ENCODE results near the gene OVOL2.

Gene OVOL2

DNA sequence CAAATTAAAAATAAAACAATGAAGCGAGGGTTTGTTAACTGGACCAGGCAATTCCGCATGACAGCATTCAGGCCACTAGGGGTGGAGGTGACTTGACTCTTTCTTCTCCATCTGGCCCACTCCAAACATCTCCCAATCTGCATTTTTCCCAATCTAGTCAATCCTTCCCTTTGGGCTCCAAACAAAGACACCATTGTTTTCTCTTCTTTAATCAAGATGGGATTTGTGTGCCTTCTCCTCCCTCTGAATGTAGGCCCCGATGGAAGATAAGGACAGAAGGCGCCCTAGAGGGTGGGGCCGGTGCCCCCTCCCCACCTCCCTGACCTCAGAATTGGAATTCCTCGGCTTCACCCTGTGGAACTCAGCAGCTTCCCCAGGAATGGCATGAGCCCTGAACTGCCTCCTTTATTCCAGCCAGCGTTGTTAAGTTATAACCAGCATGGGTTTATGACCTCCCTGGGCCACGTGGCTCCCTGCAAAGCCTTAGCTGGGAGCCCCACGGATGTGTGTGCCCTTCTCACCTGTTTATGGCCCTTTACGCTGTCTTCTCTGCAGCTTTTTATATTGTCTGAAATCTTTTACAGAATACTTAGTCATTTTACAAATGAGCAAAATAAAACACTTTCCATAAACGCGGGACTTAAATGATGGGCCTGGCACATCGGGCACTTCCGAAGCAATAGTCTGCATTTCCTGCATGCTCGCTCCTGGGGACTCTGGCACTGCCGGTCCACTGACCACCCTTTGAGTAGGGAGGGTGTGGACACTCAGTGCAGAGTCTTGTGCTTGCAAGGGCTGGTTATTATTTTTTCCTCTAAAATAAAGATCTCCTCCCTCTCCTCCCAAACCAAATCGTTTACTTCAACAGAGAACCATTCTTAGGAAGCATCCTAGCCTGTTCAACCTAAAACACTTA, 24.5 kb downstream of the OVOL2 start:
- H3K9me3 ChIP-seq (ENCODE audit: insufficient read depth, low read depth, low read length): no peaks in the 10 kb centered on the region
- H3K79me1 ChIP-seq (ENCODE audit: low read length): no peaks in the 10 kb centered on the region
- H2AK5ac ChIP-seq (ENCODE audit: low read length): no peak overlapping the region
- H4K91ac ChIP-seq (ENCODE audit: low read depth, low read length): no peak overlapping the region
- no CpG with 5 or more reads among the region's 17 CpGs for WGBS (ENCODE audit: extremely low coverage, insufficient coverage, insufficient read length)
- H3K4me2 ChIP-seq (ENCODE audit: low read length): no peak overlapping the region
- H3K27me3 ChIP-seq (ENCODE audit: insufficient read depth, low read length): no peaks in the 10 kb centered on the region
- H3K4me3 ChIP-seq (ENCODE audit: low read depth, low read length): no peak overlapping the region
- peak overlapping the region; percentile 37 for H4K8ac ChIP-seq (ENCODE audit: low read depth, low read length)
- H2AFZ ChIP-seq (ENCODE audit: insufficient read depth, low read length, poor library complexity): no peak overlapping the region
- no peak overlapping the region for H2BK120ac ChIP-seq (ENCODE audit: insufficient read depth, low read length, poor library complexity)
- no peak overlapping the region for H2BK5ac ChIP-seq (ENCODE audit: low read depth, low read length, poor library complexity)
- no peak for DNase-seq
- no peak overlapping the region for H3K23ac ChIP-seq (ENCODE audit: low read length)
- H3K36me3 ChIP-seq (ENCODE audit: control insufficient read depth in 1 of 2, insufficient read depth in 2 of 2, low read length in 2 of 2): peaks cover 12 to 16% of the 10 kb centered on the region in 2 experiments
- H4K12ac ChIP-seq (ENCODE audit: low read depth, low read length): no peak overlapping the region
- H3K4ac ChIP-seq (ENCODE audit: low read depth, low read length): no peak overlapping the region
- no peak overlapping the region for H3K9ac ChIP-seq (ENCODE audit: low read length)
- H3K14ac ChIP-seq (ENCODE audit: low read length): no peak overlapping the region
- H3K18ac ChIP-seq (ENCODE audit: low read length): no peak overlapping the region
- no peak overlapping the region for H2BK12ac ChIP-seq (ENCODE audit: low read length)
- H3K27ac ChIP-seq (ENCODE audit: low read depth, low read length): no peak overlapping the region
- peaks cover 4 to 5% of the 10 kb centered on the region in 2 experiments for H3K4me1 ChIP-seq (ENCODE audit: control insufficient read depth in 1 of 2, insufficient read depth in 2 of 2, low read length in 2 of 2)
- H3K79me2 ChIP-seq (ENCODE audit: control insufficient read depth, insufficient read depth, low read length, poor library complexity): peaks cover 2% of the 10 kb centered on the region

DNA sequence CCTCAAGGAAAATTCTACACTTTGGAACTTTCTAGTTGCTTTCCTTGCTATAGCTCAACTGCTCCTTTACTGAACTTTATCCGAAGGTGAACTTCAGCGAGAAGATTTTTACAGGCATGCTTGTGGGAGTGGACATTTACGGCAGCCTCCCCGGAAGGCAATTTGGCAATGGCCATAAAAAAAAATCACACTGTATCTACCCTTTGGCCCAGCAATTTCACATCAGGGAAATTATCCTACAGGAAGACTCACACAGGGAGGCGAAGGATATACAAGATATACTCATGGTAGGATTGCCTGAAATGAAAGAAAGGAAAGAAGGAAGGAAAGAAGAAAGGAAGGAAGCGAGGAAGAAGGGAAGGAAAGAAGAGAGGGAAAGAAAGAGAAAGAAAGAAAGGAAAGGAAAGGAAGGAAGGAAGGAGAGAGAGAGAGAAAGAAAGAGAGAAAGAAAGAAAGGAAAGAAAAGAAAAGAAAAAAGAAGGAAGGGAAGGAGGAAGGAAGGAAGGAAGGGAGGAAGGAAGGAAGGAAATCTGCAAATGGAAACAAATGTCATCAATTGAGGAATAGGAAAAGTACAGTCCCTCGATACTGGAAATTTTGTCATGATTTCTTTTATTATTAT, 25.7 kb downstream of the OVOL2 start:
- no peak overlapping the region for H3K18ac ChIP-seq (ENCODE audit: low read length)
- no peaks in the 10 kb centered on the region for H3K9me3 ChIP-seq (ENCODE audit: insufficient read depth, low read depth, low read length)
- no peak overlapping the region for H2BK120ac ChIP-seq (ENCODE audit: insufficient read depth, low read length, poor library complexity)
- no peak overlapping the region for H4K12ac ChIP-seq (ENCODE audit: low read depth, low read length)
- no peaks in the 10 kb centered on the region for H3K27me3 ChIP-seq (ENCODE audit: insufficient read depth, low read length)
- H2BK5ac ChIP-seq (ENCODE audit: low read depth, low read length, poor library complexity): no peak overlapping the region
- H2BK12ac ChIP-seq (ENCODE audit: low read length): no peak overlapping the region
- no peak overlapping the region for H3K4me2 ChIP-seq (ENCODE audit: low read length)
- H2AFZ ChIP-seq (ENCODE audit: insufficient read depth, low read length, poor library complexity): no peak overlapping the region
- H4K91ac ChIP-seq (ENCODE audit: low read depth, low read length): no peak overlapping the region
- H3K79me1 ChIP-seq (ENCODE audit: low read length): no peaks in the 10 kb centered on the region
- no peak overlapping the region for H4K8ac ChIP-seq (ENCODE audit: low read depth, low read length)
- H3K79me2 ChIP-seq (ENCODE audit: control insufficient read depth, insufficient read depth, low read length, poor library complexity): no peaks in the 10 kb centered on the region
- H3K36me3 ChIP-seq (ENCODE audit: control insufficient read depth in 1 of 2, insufficient read depth in 2 of 2, low read length in 2 of 2): peaks cover 3 to 8% of the 10 kb centered on the region in 2 experiments
- no peak overlapping the region for H3K9ac ChIP-seq (ENCODE audit: low read length)
- no CpG with 5 or more reads among the region's 7 CpGs for WGBS (ENCODE audit: extremely low coverage, insufficient coverage, insufficient read length)
- no peak overlapping the region for H3K14ac ChIP-seq (ENCODE audit: low read length)
- no peak for DNase-seq
- H3K4me3 ChIP-seq (ENCODE audit: low read depth, low read length): no peak overlapping the region
- no peak overlapping the region for H3K23ac ChIP-seq (ENCODE audit: low read length)
- H3K27ac ChIP-seq (ENCODE audit: low read depth, low read length): no peak overlapping the region
- H3K4me1 ChIP-seq (ENCODE audit: control insufficient read depth in 1 of 2, insufficient read depth in 2 of 2, low read length in 2 of 2): peaks cover 4 to 5% of the 10 kb centered on the region in 2 experiments
- no peak overlapping the region for H3K4ac ChIP-seq (ENCODE audit: low read depth, low read length)
- H2AK5ac ChIP-seq (ENCODE audit: low read length): no peak overlapping the region

DNA sequence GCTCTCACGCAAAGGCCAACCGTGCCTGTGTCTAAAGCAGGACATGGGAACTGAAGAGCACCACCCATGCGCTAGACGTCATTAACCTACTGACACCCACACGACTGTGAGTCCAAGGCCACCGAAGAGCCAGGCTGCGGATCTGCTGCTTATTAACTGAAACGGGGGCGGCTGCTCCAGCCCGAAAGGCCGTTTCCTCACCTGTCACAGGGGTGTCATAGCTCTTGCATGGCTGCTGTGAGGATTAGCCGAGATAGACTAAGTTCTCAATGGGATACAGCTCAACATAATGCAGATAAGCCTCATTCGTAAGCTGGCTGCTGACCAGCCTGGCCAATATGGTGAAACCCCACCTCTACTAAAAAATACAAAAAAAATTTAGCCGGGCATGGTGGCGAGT, 26.7 kb downstream of the OVOL2 start:
- Histone ChIP-seq H3K79me2 (ENCODE audit: control insufficient read depth, insufficient read depth, low read length, poor library complexity) (no peaks in the 10 kb centered on the region), H3K36me3 (ENCODE audit: control insufficient read depth in 1 of 2, insufficient read depth in 2 of 2, low read length in 2 of 2) (peaks cover 4 to 8% of the 10 kb centered on the region in 2 experiments)
- no CpG with 5 or more reads among the region's 15 CpGs for WGBS (ENCODE audit: extremely low coverage, insufficient coverage, insufficient read length)

DNA sequence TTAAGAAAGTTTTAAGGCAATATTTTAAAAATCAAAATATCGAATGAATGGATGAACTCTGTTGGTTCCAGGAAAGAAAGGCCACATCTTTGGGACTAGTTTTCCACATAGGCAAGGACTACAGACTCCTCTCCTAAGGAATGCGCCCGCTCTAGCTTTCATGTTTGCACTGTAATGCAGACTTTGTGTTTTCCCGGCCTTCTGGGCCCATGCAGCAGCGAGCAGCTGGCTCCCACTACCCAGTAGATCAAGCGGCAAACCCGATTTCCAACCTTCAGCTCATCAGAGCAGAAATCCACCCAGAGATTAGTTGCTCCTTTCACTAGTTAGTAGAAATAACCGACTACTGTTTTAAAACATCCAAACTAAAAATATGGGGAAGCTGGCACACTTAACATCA, 27.7 kb downstream of the OVOL2 start:
- Histone ChIP-seq H3K4me3 (ENCODE audit: low read depth, low read length) (no peak overlapping the region), H3K4me1 (ENCODE audit: control insufficient read depth in 1 of 2, insufficient read depth in 2 of 2, low read length in 2 of 2) (peaks cover 4 to 5% of the 10 kb centered on the region in 2 experiments), H3K36me3 (ENCODE audit: control insufficient read depth in 1 of 2, insufficient read depth in 2 of 2, low read length in 2 of 2) (peaks cover 4 to 5% of the 10 kb centered on the region in 2 experiments), H2BK5ac (ENCODE audit: low read depth, low read length, poor library complexity) (no peak overlapping the region), H4K12ac (ENCODE audit: low read depth, low read length) (no peak overlapping the region), H3K23ac (ENCODE audit: low read length) (no peak overlapping the region), H3K14ac (ENCODE audit: low read length) (no peak overlapping the region), H2AFZ (ENCODE audit: insufficient read depth, low read length, poor library complexity) (no peak overlapping the region), H3K9ac (ENCODE audit: low read length) (no peak overlapping the region), H3K79me1 (ENCODE audit: low read length) (no peaks in the 10 kb centered on the region), H3K79me2 (ENCODE audit: control insufficient read depth, insufficient read depth, low read length, poor library complexity) (no peaks in the 10 kb centered on the region), H3K4ac (ENCODE audit: low read depth, low read length) (no peak overlapping the region), H3K27me3 (ENCODE audit: insufficient read depth, low read length) (no peaks in the 10 kb centered on the region), H2BK12ac (ENCODE audit: low read length) (no peak overlapping the region), H2AK5ac (ENCODE audit: low read length) (no peak overlapping the region), H3K9me3 (ENCODE audit: insufficient read depth, low read depth, low read length) (no peaks in the 10 kb centered on the region), H2BK120ac (ENCODE audit: insufficient read depth, low read length, poor library complexity) (no peak overlapping the region), H3K27ac (ENCODE audit: low read depth, low read length) (no peak overlapping the region), H3K18ac (ENCODE audit: low read length) (no peak overlapping the region), H3K4me2 (ENCODE audit: low read length) (no peak overlapping the region), H4K91ac (ENCODE audit: low read depth, low read length) (no peak overlapping the region), H4K8ac (ENCODE audit: low read depth, low read length) (no peak overlapping the region)
- no CpG with 5 or more reads among the region's 8 CpGs for WGBS (ENCODE audit: extremely low coverage, insufficient coverage, insufficient read length)
- no peak for DNase-seq

More for the DNA sequence above, 26.7 kb downstream of the OVOL2 start:
- no peak overlapping the region for H4K91ac ChIP-seq (ENCODE audit: low read depth, low read length)
- H3K9ac ChIP-seq (ENCODE audit: low read length): no peak overlapping the region
- H3K27me3 ChIP-seq (ENCODE audit: insufficient read depth, low read length): no peaks in the 10 kb centered on the region
- no peak overlapping the region for H3K4ac ChIP-seq (ENCODE audit: low read depth, low read length)
- H2BK5ac ChIP-seq (ENCODE audit: low read depth, low read length, poor library complexity): no peak overlapping the region
- H3K23ac ChIP-seq (ENCODE audit: low read length): no peak overlapping the region
- no peak overlapping the region for H4K8ac ChIP-seq (ENCODE audit: low read depth, low read length)
- H2BK120ac ChIP-seq (ENCODE audit: insufficient read depth, low read length, poor library complexity): no peak overlapping the region
- no peak overlapping the region for H3K27ac ChIP-seq (ENCODE audit: low read depth, low read length)
- H2AFZ ChIP-seq (ENCODE audit: insufficient read depth, low read length, poor library complexity): no peak overlapping the region
- no peak overlapping the region for H3K4me2 ChIP-seq (ENCODE audit: low read length)
- no peak overlapping the region for H2AK5ac ChIP-seq (ENCODE audit: low read length)
- no peak for DNase-seq
- H3K9me3 ChIP-seq (ENCODE audit: insufficient read depth, low read depth, low read length): no peaks in the 10 kb centered on the region
- no peak overlapping the region for H3K18ac ChIP-seq (ENCODE audit: low read length)
- no peak overlapping the region for H3K4me3 ChIP-seq (ENCODE audit: low read depth, low read length)
- H3K79me1 ChIP-seq (ENCODE audit: low read length): no peaks in the 10 kb centered on the region
- H3K14ac ChIP-seq (ENCODE audit: low read length): no peak overlapping the region
- H3K4me1 ChIP-seq (ENCODE audit: control insufficient read depth in 1 of 2, insufficient read depth in 2 of 2, low read length in 2 of 2): peaks cover 4 to 5% of the 10 kb centered on the region in 2 experiments
- no peak overlapping the region for H2BK12ac ChIP-seq (ENCODE audit: low read length)
- no peak overlapping the region for H4K12ac ChIP-seq (ENCODE audit: low read depth, low read length)
